GM23248 (cell line): Measurements from ENCODE around the gene MYH11. TPM values are rescaled to one million over a fixed set of nuclear protein-coding genes. Genes with fewer than 3 reads are reported as not detected.

Source experiments
- DNase-seq: peaks from one replicate; pipeline ENCODE4 v3.0.0-alpha.2; 2015
- H2AFZ ChIP-seq: fragments of 200-600 bp; sonication (generic); 2 replicates; pipeline ENCODE4 v1.6.1; 2016; ENCODE audit warnings: antibody characterized with exemption
- H3F3A ChIP-seq: fragments of 200-600 bp; sonication (generic); 2 replicates; pipeline ENCODE4 v1.6.1; 2016; ENCODE audit warnings: mild to moderate bottlenecking, antibody characterized with exemption, mixed run types; ENCODE audit not compliant: insufficient read depth
- H3K27ac ChIP-seq: fragments of 200-600 bp; sonication (generic); 2 replicates; pipeline ENCODE4 v1.5.1; 2016; ENCODE audit warnings: mild to moderate bottlenecking
- H3K27me3 ChIP-seq: fragments of 200-600 bp; sonication (generic); replicated peaks from 2 replicates; pipeline ENCODE4 v1.6.1; 2016; ENCODE audit warnings: mild to moderate bottlenecking; ENCODE audit not compliant: insufficient read depth
- H3K36me3 ChIP-seq: fragments of 200-600 bp; sonication (generic); 2 replicates; pipeline ENCODE4 v1.6.1; 2016; ENCODE audit warnings: low read depth, mild to moderate bottlenecking
- H3K4me1 ChIP-seq: fragments of 200-600 bp; sonication (generic); 2 replicates; pipeline ENCODE4 v1.6.1; 2016; ENCODE audit warnings: mild to moderate bottlenecking; ENCODE audit not compliant: insufficient read depth
- H3K4me2 ChIP-seq: fragments of 200-600 bp; sonication (generic); one replicate; pipeline ENCODE4 v1.6.1; 2016; ENCODE audit warnings: mild to moderate bottlenecking; ENCODE audit not compliant: unreplicated experiment
- H3K4me3 ChIP-seq: fragments of 200-600 bp; sonication (generic); 2 replicates; pipeline ENCODE4 v1.5.1; 2016; ENCODE audit warnings: mild to moderate bottlenecking
- H3K79me2 ChIP-seq: fragments of 200-600 bp; sonication (generic); 2 replicates; pipeline ENCODE4 v1.6.1; 2016; ENCODE audit warnings: mild to moderate bottlenecking; ENCODE audit not compliant: insufficient read depth
- H3K9ac ChIP-seq: fragments of 200-600 bp; sonication (generic); 2 replicates; pipeline ENCODE4 v1.6.1; 2016; ENCODE audit warnings: mild to moderate bottlenecking
- H3K9me2 ChIP-seq: fragments of 200-600 bp; sonication (generic); 2 replicates; pipeline ENCODE4 v1.6.1; 2016; ENCODE audit warnings: mixed run types, mild to moderate bottlenecking, moderate library complexity; ENCODE audit not compliant: insufficient read depth
- H3K9me3 ChIP-seq: fragments of 200-600 bp; sonication (generic); one replicate; pipeline ENCODE4 v1.6.1; 2017; ENCODE audit warnings: low read depth
- H4K20me1 ChIP-seq: fragments of 200-600 bp; sonication (generic); 2 replicates; pipeline ENCODE4 v1.6.0; 2016; ENCODE audit not compliant: insufficient read depth
- EZH2 ChIP-seq: fragments of 200-600 bp; sonication (generic); IDR thresholded peaks from 2 replicates; pipeline ENCODE4 v1.6.1; 2018; ENCODE audit warnings: antibody characterized with exemption, mild to moderate bottlenecking; ENCODE audit not compliant: insufficient read depth, poor library complexity, severe bottlenecking
- EZH2phosphoT487 ChIP-seq: fragments of 200-600 bp; sonication (generic); IDR thresholded peaks from 2 replicates; pipeline ENCODE4 v1.6.1; 2018; ENCODE audit warnings: antibody characterized with exemption, moderate library complexity, mild to moderate bottlenecking, low read depth; ENCODE audit not compliant: insufficient read depth
- WGBS, 2 experiments: methylation state at CpG; one replicate each; pipeline ENCODE4 v1.1.6; 2015 to 2017; ENCODE audit warnings: low lambda C conversion rate in 2 of 2, low coverage in 1 of 2; ENCODE audit errors: missing lambda C conversion rate in 2 of 2; 5-methylcytosine and 5-hydroxymethylcytosine counted together
- in situ Hi-C: fragments of 300-500 bp; cut with MboI; formaldehyde crosslinking; loops from 2 replicates; pipeline ENCODE4 v1.15.0; 2020
- polyA plus RNA-seq: library from polyadenylated mRNA; unstranded; fragments of >200 nt; fragmentation: Nextera tagmentation; extraction: Ambion mirVana; gene quantifications from 2 replicates; pipeline ENCODE4 v1.2.1, GENCODE V29; 2016
- total RNA-seq: library from RNA; depleted of rRNA; stranded (reverse); fragments of >200 nt; shearing (Covaris generic); gene quantifications from 2 replicates; pipeline ENCODE4 v1.2.3, GENCODE V29; 2014

MYH11 gene
- total and polyA plus RNA-seq, 2 experiments from 2014 or later = 0.79 TPM; not detected in 1

DNA sequence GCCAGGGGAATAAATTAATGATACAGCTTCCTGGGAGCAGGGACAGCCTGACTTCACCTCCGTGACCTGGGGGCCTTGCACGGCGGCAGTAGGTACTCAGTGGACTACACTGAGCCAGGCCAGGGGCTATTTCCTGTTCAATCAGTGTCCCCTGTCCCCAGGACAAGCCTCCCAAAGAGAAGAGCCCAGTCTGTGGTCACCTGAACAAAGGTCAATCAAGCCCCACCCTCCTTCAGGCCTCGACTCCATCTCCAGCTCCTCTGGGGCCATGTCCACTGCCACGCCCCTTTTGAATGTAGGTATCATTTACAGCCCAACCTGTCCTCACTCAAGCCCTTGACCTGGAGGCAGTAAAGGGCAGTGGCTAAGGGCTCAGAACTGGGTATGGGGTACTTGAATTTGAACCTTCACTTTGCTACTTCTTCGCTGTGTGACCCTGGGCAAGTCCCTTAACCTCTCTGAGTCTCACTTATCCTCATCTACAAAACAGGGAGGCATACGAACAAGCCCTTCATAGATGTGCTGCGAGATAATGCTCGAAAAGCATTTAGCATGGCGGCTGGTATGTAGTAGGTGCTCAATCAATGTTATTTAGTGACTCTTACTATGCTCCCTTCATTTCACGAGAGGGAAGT is 29.0 kb downstream of the MYH11 start:
- no peak overlapping the region for H2AFZ ChIP-seq
- no peak overlapping the region for H3K4me2 ChIP-seq
- no peaks in the 10 kb centered on the region for H3K9me2 ChIP-seq
- H3K9ac ChIP-seq = no peak overlapping the region
- no peak for TF ChIP-seq EZH2phosphoT487
- no peak for TF ChIP-seq EZH2
- H3K4me3 ChIP-seq = no peak overlapping the region
- H3K4me1 ChIP-seq = no peaks in the 10 kb centered on the region
- H3K36me3 ChIP-seq = no peaks in the 10 kb centered on the region
- no peak overlapping the region for H3K27ac ChIP-seq
- in situ Hi-C loops = no loop called here
- 80 to 81% methylated on average over 11 of the region's 11 CpGs for WGBS, 2 experiments
- no peaks in the 10 kb centered on the region for H4K20me1 ChIP-seq
- no peaks in the 10 kb centered on the region for H3F3A ChIP-seq
- H3K9me3 ChIP-seq = no peaks in the 10 kb centered on the region
- H3K79me2 ChIP-seq = no peaks in the 10 kb centered on the region
- peaks cover 14% of the 10 kb centered on the region for H3K27me3 ChIP-seq
- DNase-seq = no peak

DNA sequence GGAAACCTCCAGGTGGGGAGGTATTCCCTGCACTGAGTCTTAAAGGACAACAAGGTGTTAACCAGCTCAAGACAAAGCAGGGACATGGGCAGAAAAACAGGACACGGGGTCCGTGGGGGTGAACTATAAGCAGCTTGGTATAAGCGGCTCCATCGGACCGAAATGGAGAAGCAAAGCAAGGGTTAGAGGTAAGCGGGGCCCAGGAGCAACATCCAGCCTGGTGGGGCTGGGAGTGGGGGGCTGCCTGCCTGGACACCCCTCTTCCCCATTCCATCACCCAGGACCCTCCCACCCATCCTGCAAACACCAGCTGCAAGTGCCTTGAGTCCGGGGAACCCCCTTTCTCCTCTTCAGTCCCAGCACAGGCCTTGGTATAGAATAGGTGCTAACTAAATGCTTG is 29.5 kb downstream of the MYH11 start:
- H4K20me1 ChIP-seq = no peaks in the 10 kb centered on the region
- H3K4me1 ChIP-seq = no peaks in the 10 kb centered on the region
- no peaks in the 10 kb centered on the region for H3K79me2 ChIP-seq
- H3K9me3 ChIP-seq = no peaks in the 10 kb centered on the region
- WGBS, 2 experiments = 87 to 97% methylated on average over 5 to 7 of the region's 7 CpGs
- H3F3A ChIP-seq = no peaks in the 10 kb centered on the region
- no peak overlapping the region for H3K4me2 ChIP-seq
- H3K27me3 ChIP-seq = peaks cover 14% of the 10 kb centered on the region
- H2AFZ ChIP-seq = no peak overlapping the region
- H3K9ac ChIP-seq = no peak overlapping the region
- H3K36me3 ChIP-seq = no peaks in the 10 kb centered on the region
- H3K27ac ChIP-seq = no peak overlapping the region
- TF ChIP-seq EZH2 = no peak
- TF ChIP-seq EZH2phosphoT487 = no peak
- no peak overlapping the region for H3K4me3 ChIP-seq
- in situ Hi-C loops = no loop called here
- no peaks in the 10 kb centered on the region for H3K9me2 ChIP-seq
- DNase-seq = no peak

DNA sequence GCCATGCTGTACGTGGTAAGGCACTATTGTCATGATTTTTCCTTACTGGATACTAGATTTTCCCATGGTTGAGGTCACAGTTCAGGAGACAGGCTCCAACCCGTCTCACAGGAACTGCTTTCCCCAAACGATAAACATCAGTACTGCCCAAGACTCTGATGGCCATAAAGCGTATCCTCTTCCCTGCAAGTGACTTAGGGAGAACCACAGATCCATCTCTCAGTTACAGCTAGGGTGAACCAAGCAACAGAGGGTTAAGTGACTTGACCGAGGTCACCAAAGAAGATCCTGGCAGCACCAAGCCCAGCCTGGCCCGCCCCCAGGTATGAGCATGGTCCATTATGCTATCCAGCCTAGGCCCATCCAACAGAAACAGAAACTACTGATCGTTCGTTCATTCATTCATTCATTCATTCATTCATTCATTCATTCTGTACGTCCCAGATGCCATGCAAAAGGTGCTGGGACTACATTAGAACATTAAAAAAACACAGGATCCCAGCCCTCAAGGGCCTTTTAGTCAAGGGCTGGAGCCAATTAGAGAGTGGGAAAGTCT is 31.0 kb downstream of the MYH11 start:
- in situ Hi-C loops = no loop called here
- Histone ChIP-seq H3K27ac (no peak overlapping the region), H3K9me2 (no peaks in the 10 kb centered on the region), H2AFZ (no peak overlapping the region), H3K36me3 (no peaks in the 10 kb centered on the region), H3K9ac (no peak overlapping the region), H3K27me3 (peaks cover 13% of the 10 kb centered on the region), H3K4me3 (no peak overlapping the region), H3K9me3 (no peaks in the 10 kb centered on the region), H3K4me2 (no peak overlapping the region), H4K20me1 (no peaks in the 10 kb centered on the region), H3K79me2 (no peaks in the 10 kb centered on the region), H3K4me1 (no peaks in the 10 kb centered on the region), H3F3A (no peaks in the 10 kb centered on the region)
- no peak for DNase-seq
- TF ChIP-seq EZH2phosphoT487 = no peak
- TF ChIP-seq EZH2 = no peak
- WGBS, 2 experiments = 60 to 65% methylated on average over 9 of the region's 9 CpGs

DNA sequence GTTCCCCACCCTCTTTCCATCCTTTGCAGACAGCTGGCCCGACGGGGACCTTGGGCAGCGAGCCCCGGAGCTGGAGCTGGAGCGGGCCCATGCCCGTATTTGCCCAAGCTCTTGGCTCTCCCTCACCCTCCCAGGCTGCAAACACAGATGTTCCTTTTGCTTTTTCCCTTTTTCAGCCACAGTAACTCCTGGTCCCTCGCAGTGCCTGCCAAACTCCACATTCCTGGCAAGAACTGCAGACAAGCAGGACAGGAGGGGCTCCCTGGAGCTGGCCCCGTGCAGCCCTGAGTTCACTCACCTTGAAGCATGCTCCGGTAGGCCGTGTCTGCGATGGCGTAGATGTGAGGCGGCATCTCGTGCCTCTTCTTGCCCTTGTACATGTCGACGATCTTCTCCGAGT is 33.9 kb downstream of the MYH11 start:
- Histone ChIP-seq H3F3A (no peaks in the 10 kb centered on the region), H3K4me2 (no peak overlapping the region), H3K27me3 (peaks cover 30% of the 10 kb centered on the region), H2AFZ (no peak overlapping the region), H3K9me2 (no peaks in the 10 kb centered on the region), H3K9me3 (no peaks in the 10 kb centered on the region), H3K36me3 (no peaks in the 10 kb centered on the region), H3K4me3 (no peak overlapping the region), H4K20me1 (no peaks in the 10 kb centered on the region), H3K4me1 (no peaks in the 10 kb centered on the region), H3K27ac (no peak overlapping the region), H3K79me2 (no peaks in the 10 kb centered on the region), H3K9ac (no peak overlapping the region)
- in situ Hi-C loops = no loop called here
- WGBS, 2 experiments = 35 to 44% methylated on average over 17 of the region's 17 CpGs
- TF ChIP-seq EZH2 = no peak
- no peak for TF ChIP-seq EZH2phosphoT487
- no peak for DNase-seq

DNA sequence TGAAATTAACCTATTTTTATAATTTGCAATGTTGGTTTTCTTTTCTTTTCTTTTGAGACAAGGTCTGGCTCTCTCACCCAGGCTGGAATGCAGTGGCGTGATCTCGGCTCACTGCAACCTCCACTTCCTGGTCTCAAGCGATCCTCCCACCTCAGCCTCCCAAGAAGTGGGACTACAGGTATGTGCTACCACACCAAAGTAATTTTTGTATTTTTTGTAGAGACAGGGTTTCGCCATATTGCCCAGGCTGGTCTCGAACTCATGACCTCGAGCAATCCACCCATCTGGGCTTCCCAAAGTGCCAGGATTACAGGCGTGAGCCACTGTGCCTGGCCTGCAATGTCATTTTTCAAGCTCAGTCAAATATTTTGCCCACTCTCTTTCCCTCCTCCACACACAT is 36.0 kb downstream of the MYH11 start:
- H3K36me3 ChIP-seq = no peaks in the 10 kb centered on the region
- no peaks in the 10 kb centered on the region for H3K9me3 ChIP-seq
- in situ Hi-C loops = no loop called here
- H3K9ac ChIP-seq = no peak overlapping the region
- no peak overlapping the region for H3K4me3 ChIP-seq
- no peaks in the 10 kb centered on the region for H3K4me1 ChIP-seq
- no peak overlapping the region for H2AFZ ChIP-seq
- no peak for TF ChIP-seq EZH2phosphoT487
- H3K27me3 ChIP-seq = peaks cover 35% of the 10 kb centered on the region
- 76 to 83% methylated on average over 7 of the region's 7 CpGs for WGBS, 2 experiments
- H3K9me2 ChIP-seq = no peaks in the 10 kb centered on the region
- H3K27ac ChIP-seq = no peak overlapping the region
- no peaks in the 10 kb centered on the region for H4K20me1 ChIP-seq
- no peak overlapping the region for H3K4me2 ChIP-seq
- no peaks in the 10 kb centered on the region for H3K79me2 ChIP-seq
- no peaks in the 10 kb centered on the region for H3F3A ChIP-seq
- DNase-seq = no peak
